GM12891 (cell line): ENCODE measurements around the gene PPM1D.

Experiments
- PAX5 ChIP-seq: IDR thresholded peaks from 2 replicates; pipeline ENCODE4 v1.6.1; 2011; ENCODE audit warnings: low read length, moderate library complexity, mild to moderate bottlenecking; ENCODE audit not compliant: insufficient read depth, severe bottlenecking
- POLR2A ChIP-seq: IDR thresholded peaks from 2 replicates; pipeline ENCODE4 v1.6.1; 2011; ENCODE audit warnings: low read depth, low read length, control low read depth
- POLR2AphosphoS5 ChIP-seq: IDR thresholded peaks from 2 replicates; pipeline ENCODE4 v1.6.1; 2011; ENCODE audit warnings: low read depth, low read length, control low read depth
- POU2F2 ChIP-seq: IDR thresholded peaks from 2 replicates; pipeline ENCODE4 v1.6.1; 2011; ENCODE audit warnings: low read depth, mild to moderate bottlenecking, control low read depth, low read length, moderate library complexity
- SPI1 ChIP-seq: IDR thresholded peaks from 2 replicates; pipeline ENCODE4 v1.6.1; 2011; ENCODE audit warnings: low read depth, low read length, control low read depth
- TAF1 ChIP-seq: IDR thresholded peaks from 2 replicates; pipeline ENCODE4 v1.6.1; 2011; ENCODE audit warnings: low read depth, low read length, control low read depth

GRCh38 chr17:60602385-60602742 is 2.4 kb downstream of the PPM1D start:
- TF ChIP-seq POLR2AphosphoS5: no peak
- no peak for TF ChIP-seq TAF1
- no peak for TF ChIP-seq POLR2A
- TF ChIP-seq SPI1: no peak
- no peak for TF ChIP-seq PAX5
- TF ChIP-seq POU2F2: no peak
